Thyroid gland (tissue), 4 donors: ENCODE data around the gene XCR1. TPM values are rescaled to one million over a fixed set of nuclear protein-coding genes. Genes with fewer than 3 reads are reported as not detected.
A peak's percentile ranks its signal among the peaks of the same experiment; 100 is the strongest.

Experiments
- DNase-seq, 2 donors: peaks; one replicate each; pipeline ENCODE4 v3.0.0-alpha.2; 2019
- H3K27ac ChIP-seq, 3 donors: fragments of 200-600 bp; sonication (generic); 1 replicate in 2 of 3; 2 replicates in 1 of 3; pipeline ENCODE4 v1.5.1; 2016 to 2019; ENCODE audit warnings: mild to moderate bottlenecking in 1 of 3, moderate library complexity in 1 of 3
- H3K27me3 ChIP-seq: fragments of 200-600 bp; sonication (generic); one replicate; pipeline ENCODE4 v1.5.1; 2019
- H3K36me3 ChIP-seq, 2 donors: fragments of 200-600 bp; sonication (generic); one replicate each; pipeline ENCODE4 v1.5.1; 2016 to 2019
- H3K4me1 ChIP-seq, 2 donors: fragments of 200-600 bp; sonication (generic); one replicate each; pipeline ENCODE4 v1.5.1; 2017 to 2019
- H3K4me3 ChIP-seq, 3 donors: fragments of 200-600 bp; sonication (generic); replicated peaks in 1 of 3; 1 replicate in 2 of 3; 2 replicates in 1 of 3; pipeline ENCODE4 v1.5.1; 2016; ENCODE audit warnings: mild to moderate bottlenecking in 1 of 3
- H3K9me3 ChIP-seq: fragments of 200-600 bp; sonication (generic); one replicate; pipeline ENCODE4 v1.5.1; 2017
- CTCF ChIP-seq, 6 experiments: fragments of 200-600 bp in 3 of 6; fragments of 450-650 bp in 3 of 6; sonication (generic) in 3 of 6; IDR thresholded peaks; one replicate each; pipeline ENCODE4 v1.5.1; 2016 to 2019; ENCODE audit warnings: antibody characterized with exemption in 6 of 6, mild to moderate bottlenecking in 2 of 6, inconsistent platforms in 1 of 6, moderate library complexity in 1 of 6
- POLR2A ChIP-seq, 2 donors: fragments of 450-650 bp; IDR thresholded peaks; one replicate each; pipeline ENCODE4 v1.6.1; 2017; ENCODE audit warnings: antibody characterized with exemption in 2 of 2, mild to moderate bottlenecking in 2 of 2, moderate library complexity in 1 of 2
- WGBS, 2 donors: methylation state at CpG; one replicate each; pipeline ENCODE4 v1.1.5; 2017; 5-methylcytosine and 5-hydroxymethylcytosine counted together
- intact Hi-C: fragments of 100-400 bp; cut with DNase I; formaldehyde crosslinking; loops from one replicate; pipeline ENCODE4 v1.15.1; 2023
- total RNA-seq, 4 donors: library from RNA; depleted of rRNA; stranded (reverse); fragments of >200 nt; gene quantifications; one replicate each; pipeline ENCODE4 v1.2.3, GENCODE V29; 2016

The XCR1 gene
- total RNA-seq, 4 donors from 2014 or later, result not detected

GRCh38 chr3:45987368-45988291 is 39.7 kb downstream of the XCR1 start:
- Histone ChIP-seq H3K36me3 (peaks cover 12 to 13% of the 10 kb centered on the region in 2 donors), H3K27ac (peak overlapping the region; percentile 79 to 84 (median 80)), H3K9me3 (no peaks in the 10 kb centered on the region), H3K4me1 (peaks cover 70 to 86% of the 10 kb centered on the region in 2 donors), H3K27me3 (no peaks in the 10 kb centered on the region), H3K4me3 (no peak overlapping the region)
- intact Hi-C loops, result no loop called here
- TF ChIP-seq POLR2A (IDR thresholded peaks at IDR 0.05) (no peak), CTCF (IDR thresholded peaks at IDR 0.05) (no peak)
- WGBS, 2 donors, result 45% methylated on average over 7 to 8 of the region's 8 CpGs
- DNase-seq, result peak; percentile 30 to 57

GRCh38 chr3:45986303-45986982 is 40.8 kb downstream of the XCR1 start:
- H3K36me3 ChIP-seq, result peaks cover 14 to 17% of the 10 kb centered on the region in 2 donors
- no peaks in the 10 kb centered on the region for H3K9me3 ChIP-seq
- peaks cover 66 to 79% of the 10 kb centered on the region in 2 donors for H3K4me1 ChIP-seq
- TF ChIP-seq POLR2A (IDR thresholded peaks at IDR 0.05) (peak in 1 of 2 donors; percentile 30), CTCF (IDR thresholded peaks at IDR 0.05) (no peak)
- H3K4me3 ChIP-seq, result no peak overlapping the region
- peak overlapping the region; percentile 79 to 84 (median 80) for H3K27ac ChIP-seq
- intact Hi-C loops, result no loop called here
- no peaks in the 10 kb centered on the region for H3K27me3 ChIP-seq
- DNase-seq, result peak; percentile 43 to 69
- WGBS, 2 donors, result 57 to 62% methylated on average over 5 of the region's 5 CpGs

GRCh38 chr3:45985532-45986302 is 41.6 kb downstream of the XCR1 start:
- Histone ChIP-seq H3K4me3 (no peak overlapping the region), H3K36me3 (peaks cover 14 to 19% of the 10 kb centered on the region in 2 donors), H3K27me3 (no peaks in the 10 kb centered on the region), H3K4me1 (peaks cover 71 to 83% of the 10 kb centered on the region in 2 donors), H3K27ac (peak overlapping the region; percentile 79 to 84 (median 80)), H3K9me3 (no peaks in the 10 kb centered on the region)
- no peak for DNase-seq
- no peak for TF ChIP-seq POLR2A (IDR thresholded peaks at IDR 0.05)
- TF ChIP-seq CTCF (IDR thresholded peaks at IDR 0.05), result no peak
- intact Hi-C loops, result no loop called here
- WGBS, 2 donors, result 89% methylated on average over 11 to 13 of the region's 13 CpGs

- peaks cover 61 to 75% of the 10 kb centered on the region in 2 donors for H3K4me1 ChIP-seq
- peak overlapping the region; percentile 40 to 84 (median 80) for H3K27ac ChIP-seq
- WGBS, 2 donors, result 67 to 74% methylated on average over 6 to 8 of the region's 8 CpGs
- intact Hi-C loops, result no loop called here
- TF ChIP-seq CTCF (IDR thresholded peaks at IDR 0.05) (no peak), POLR2A (IDR thresholded peaks at IDR 0.05) (no peak)
- no peaks in the 10 kb centered on the region for H3K27me3 ChIP-seq
- no peak overlapping the region for H3K4me3 ChIP-seq
- peak; percentile 60 to 70 for DNase-seq
- peaks cover 14 to 28% of the 10 kb centered on the region in 2 donors for H3K36me3 ChIP-seq
- H3K9me3 ChIP-seq, result no peaks in the 10 kb centered on the region
Measured at GRCh38 chr3:45984331-45985312, 42.7 kb downstream of the XCR1 start.
